Effector CD4-positive, alpha-beta T cell (primary cell): ENCODE results near the gene PITPNM1.

ENCODE experiments used
- DNase-seq: peaks from one replicate; pipeline ENCODE4 v3.0.0-alpha.2; 2020

PITPNM1 gene

GRCh38 chr11:67502328-67502979, 2.7 kb downstream of the PITPNM1 start:
- DNase-seq = no peak

GRCh38 chr11:67501854-67502253, 3.3 kb downstream of the PITPNM1 start:
- DNase-seq = no peak

- DNase-seq = no peak
These were observed 4.1 kb downstream of the PITPNM1 start for GRCh38 chr11:67500831-67501715.

GRCh38 chr11:67500484-67500821, 4.7 kb downstream of the PITPNM1 start:
- no peak for DNase-seq

GRCh38 chr11:67499808-67500483, 5.2 kb downstream of the PITPNM1 start:
- no peak for DNase-seq

- no peak for DNase-seq
These were observed 6.6 kb downstream of the PITPNM1 start for GRCh38 chr11:67498544-67498972.

- no peak for DNase-seq
These were observed 7.4 kb downstream of the PITPNM1 start for GRCh38 chr11:67497656-67498291.

- DNase-seq = no peak
These were observed 9.1 kb downstream of the PITPNM1 start for GRCh38 chr11:67496113-67496512.

GRCh38 chr11:67495234-67496005, 9.7 kb downstream of the PITPNM1 start:
- DNase-seq = no peak

- DNase-seq = no peak
These were observed 10.6 kb downstream of the PITPNM1 start for GRCh38 chr11:67494371-67495233.

- DNase-seq = no peak
These were observed 11.4 kb downstream of the PITPNM1 start for GRCh38 chr11:67493548-67494370.

GRCh38 chr11:67492801-67493547, 12.2 kb downstream of the PITPNM1 start:
- no peak for DNase-seq

GRCh38 chr11:67492069-67492727, 13.0 kb downstream of the PITPNM1 start:
- DNase-seq = no peak

GRCh38 chr11:67491276-67492068, 13.7 kb downstream of the PITPNM1 start:
- DNase-seq = no peak

- DNase-seq = no peak
These were observed 14.5 kb downstream of the PITPNM1 start for GRCh38 chr11:67490727-67491065.

- DNase-seq = no peak
These were observed 15.1 kb downstream of the PITPNM1 start for GRCh38 chr11:67489885-67490726.

GRCh38 chr11:67489203-67489884, 15.8 kb downstream of the PITPNM1 start:
- no peak for DNase-seq
